Frontal cortex (tissue), 4 donors: ENCODE measurements around the gene MMP2. TPM values are rescaled to one million over a fixed set of nuclear protein-coding genes. Genes with fewer than 3 reads are reported as not detected.

Source experiments
- DNase-seq, 2 donors: peaks; one replicate each; pipeline ENCODE4 v3.0.0; 2012; ENCODE audit warnings: low spot score in 2 of 2
- FAIRE-seq: peaks from 2 replicates; lab custom pipeline; 2012; peaks lifted over from hg19 to GRCh38; lab: Jason Lieb, UNC
- total RNA-seq: library from RNA; depleted of rRNA; stranded (reverse); fragments of >200 nt; gene quantifications from one replicate; pipeline ENCODE4 v1.2.3, GENCODE V29; 2014
- donor health status: control.
- donor health status: control.
- donor health status: control.

Gene MMP2
- total RNA-seq, 1 donor from 2014 or later = 8.2 TPM

DNA sequence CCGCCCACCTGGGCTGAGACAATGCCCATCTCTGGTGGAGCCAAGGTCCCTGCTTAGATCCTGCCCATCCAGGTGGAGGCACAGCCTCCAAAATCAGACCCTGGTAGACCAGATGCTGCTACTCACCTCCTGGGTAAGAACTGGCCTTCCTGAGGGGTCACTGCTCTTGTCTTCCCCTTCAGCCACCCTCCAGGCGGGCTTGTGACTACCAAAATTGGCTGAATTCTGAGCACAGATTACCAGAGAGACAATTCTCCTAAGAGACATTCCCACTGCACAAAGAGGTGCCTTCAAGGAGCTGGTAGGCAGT lies 10.9 kb downstream of the MMP2 start:
- FAIRE-seq (no peak), DNase-seq (no peak)

DNA sequence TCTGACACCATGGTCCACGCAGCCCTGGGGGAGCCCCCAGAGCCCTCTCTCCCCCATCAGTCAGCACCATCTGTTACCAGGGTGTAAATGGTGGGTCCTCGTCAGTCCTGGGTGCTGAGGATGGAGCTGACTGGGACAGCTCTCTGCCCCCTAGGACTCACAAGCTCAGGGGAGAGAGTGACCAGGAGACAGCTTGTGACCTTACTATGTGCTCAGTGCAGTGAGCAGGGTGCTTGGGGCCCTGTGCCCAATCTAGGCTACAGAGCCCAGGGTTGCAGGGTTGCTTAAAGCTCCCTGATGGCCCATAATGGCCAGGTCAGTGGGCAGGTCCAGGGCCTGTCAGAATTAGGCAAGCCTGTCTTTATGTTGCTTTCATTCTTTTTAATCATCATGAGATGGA lies 11.3 kb downstream of the MMP2 start:
- FAIRE-seq = no peak
- no peak for DNase-seq

DNA sequence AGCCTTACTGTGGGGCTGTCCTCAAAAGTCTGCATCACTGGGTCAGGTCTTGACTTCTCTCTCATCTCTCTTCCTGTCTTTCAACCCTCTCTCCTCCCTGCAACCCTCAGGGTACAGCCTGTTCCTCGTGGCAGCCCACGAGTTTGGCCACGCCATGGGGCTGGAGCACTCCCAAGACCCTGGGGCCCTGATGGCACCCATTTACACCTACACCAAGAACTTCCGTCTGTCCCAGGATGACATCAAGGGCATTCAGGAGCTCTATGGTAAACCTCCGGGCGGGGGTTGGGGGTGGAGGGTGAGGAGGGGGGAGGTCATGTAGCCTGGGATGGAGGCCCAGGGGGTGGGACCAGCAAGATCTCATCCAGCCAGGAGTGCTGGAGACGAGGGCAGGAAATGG lies 12.7 kb downstream of the MMP2 start:
- no peak for FAIRE-seq
- DNase-seq = no peak

DNA sequence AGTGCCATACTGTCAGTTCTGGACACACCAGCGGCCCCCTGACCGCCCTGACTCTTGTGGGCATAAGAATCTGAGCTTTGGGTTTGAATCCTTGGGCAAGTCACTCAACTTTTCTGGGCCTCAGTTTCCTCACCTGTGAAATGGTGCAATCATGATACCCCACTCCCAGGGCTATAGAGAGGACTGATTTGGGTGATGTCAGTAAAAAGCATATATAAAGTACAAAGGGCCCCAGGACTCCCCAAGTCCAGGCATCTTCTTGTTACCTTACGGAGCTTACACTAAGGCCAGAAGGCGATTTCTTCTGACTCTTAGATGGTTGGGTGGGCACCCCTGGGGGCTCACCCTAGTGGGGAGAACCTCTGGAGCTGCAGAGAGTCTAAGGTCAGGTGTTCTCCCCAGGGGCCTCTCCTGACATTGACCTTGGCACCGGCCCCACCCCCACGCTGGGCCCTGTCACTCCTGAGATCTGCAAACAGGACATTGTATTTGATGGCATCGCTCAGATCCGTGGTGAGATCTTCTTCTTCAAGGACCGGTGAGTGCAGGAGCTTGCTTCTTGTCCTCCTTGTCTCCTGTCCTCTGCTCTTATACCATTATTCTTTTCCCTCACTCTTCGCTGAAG lies 13.9 kb downstream of the MMP2 start:
- FAIRE-seq = no peak
- DNase-seq = no peak

DNA sequence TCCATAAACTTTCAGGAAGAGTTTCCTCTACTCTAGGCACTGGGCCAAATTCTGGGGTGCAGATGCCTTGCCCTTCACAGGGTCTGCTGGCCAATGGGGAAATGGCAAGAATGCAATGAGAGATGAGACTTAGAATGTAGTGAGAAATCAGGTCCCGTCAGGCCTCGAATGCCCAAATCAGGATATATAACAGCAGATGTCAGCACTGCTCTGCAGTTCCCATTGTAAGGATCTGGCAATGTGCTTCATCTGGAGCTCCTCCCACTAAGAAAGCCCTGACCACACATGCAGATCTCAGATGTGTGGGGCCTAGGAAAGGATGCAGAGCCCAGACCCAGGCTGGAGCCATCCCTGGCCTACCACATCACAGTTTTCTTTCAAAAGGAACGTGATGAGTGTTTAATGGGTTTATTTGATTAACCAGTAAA lies 16.0 kb downstream of the MMP2 start:
- FAIRE-seq (no peak), DNase-seq (peak; percentile 68 to 74)

DNA sequence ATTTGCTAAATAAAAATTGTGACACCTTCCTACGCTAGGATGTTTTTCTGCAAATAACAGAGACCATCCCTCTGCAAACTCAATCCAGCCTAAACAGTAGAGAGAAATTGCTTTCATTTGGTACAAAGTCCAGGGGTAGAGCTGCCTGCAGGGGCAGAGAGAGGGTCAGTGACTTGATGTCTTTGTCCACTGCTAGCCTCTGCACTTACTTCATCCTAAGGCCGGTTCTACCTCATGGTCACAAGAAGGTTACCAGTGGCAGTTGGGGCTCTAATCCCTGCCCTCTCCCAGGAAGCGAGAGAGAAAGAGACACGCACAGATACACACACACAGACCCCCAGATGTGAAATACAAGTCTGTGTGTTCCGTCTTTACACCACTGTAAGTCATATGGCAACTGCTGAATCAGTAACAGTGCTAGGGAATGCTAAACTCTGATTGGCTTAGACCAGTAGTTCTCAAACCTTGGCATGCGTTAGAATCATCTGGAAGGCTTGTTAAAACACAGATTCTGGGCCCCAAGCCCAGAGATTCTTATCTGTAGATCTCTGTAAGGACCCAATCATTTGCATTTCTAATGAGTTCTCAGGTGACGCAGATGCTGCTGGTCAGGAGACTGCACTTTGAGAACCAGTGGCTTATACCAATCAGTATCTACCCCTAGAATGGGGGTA lies 16.8 kb downstream of the MMP2 start:
- FAIRE-seq (no peak), DNase-seq (no peak)

DNA sequence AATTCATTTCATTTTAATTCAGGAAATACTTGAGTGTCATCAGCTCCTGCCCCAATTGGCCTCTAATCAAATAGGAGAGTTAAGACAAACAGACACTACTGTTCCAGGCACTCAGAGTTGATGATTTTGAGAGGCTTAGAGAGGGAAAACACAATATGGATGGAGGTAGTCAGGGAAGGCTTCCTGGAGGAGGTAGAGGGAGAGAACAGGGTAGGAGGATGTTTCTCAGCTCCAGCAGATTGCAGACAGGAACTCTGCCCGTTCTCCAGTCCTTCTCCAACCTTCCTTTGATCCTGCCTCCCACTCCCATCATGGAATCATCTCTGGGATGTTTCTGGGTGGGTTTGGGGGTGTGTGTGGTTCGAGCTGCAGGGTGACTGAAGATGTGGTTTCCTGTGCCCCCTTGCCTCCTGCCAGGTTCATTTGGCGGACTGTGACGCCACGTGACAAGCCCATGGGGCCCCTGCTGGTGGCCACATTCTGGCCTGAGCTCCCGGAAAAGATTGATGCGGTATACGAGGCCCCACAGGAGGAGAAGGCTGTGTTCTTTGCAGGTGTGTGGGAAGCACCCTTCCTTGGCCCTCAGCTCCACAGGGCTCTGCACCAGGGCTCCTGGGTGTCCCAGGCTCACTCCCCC lies 17.6 kb downstream of the MMP2 start:
- FAIRE-seq (no peak), DNase-seq (no peak)

DNA sequence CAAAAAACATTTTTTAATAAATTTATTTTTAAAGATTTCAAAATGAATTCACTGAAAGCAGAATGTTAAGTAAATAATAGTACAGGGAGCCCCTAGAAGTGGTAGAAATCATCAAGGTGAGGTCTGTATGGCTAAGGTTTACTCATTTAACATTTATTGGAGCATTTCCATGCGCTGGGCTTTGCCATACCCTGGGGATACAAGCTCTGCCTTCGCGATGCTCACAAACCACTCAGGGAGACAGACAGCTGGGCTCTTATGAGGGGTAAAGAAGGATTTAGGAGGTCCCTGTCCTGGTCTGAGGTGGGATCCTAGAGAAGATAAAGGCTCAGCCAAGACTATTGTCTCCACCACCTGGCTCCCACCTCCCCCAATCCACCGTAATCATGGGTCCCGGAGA lies 18.6 kb downstream of the MMP2 start:
- no peak for DNase-seq
- FAIRE-seq = no peak

DNA sequence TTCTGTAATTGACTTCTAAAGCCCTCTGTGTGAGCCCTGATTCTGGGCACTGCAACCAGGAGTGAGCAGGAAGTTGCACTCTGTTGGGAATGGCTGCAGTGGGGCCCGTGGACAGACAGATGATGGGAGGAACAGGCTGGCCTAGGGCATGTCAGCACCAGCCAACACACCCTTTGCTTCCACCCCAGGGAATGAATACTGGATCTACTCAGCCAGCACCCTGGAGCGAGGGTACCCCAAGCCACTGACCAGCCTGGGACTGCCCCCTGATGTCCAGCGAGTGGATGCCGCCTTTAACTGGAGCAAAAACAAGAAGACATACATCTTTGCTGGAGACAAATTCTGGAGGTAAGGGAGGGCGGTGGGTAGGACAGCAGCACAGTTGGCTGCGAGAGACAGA lies 19.1 kb downstream of the MMP2 start:
- FAIRE-seq (no peak), DNase-seq (no peak)

DNA sequence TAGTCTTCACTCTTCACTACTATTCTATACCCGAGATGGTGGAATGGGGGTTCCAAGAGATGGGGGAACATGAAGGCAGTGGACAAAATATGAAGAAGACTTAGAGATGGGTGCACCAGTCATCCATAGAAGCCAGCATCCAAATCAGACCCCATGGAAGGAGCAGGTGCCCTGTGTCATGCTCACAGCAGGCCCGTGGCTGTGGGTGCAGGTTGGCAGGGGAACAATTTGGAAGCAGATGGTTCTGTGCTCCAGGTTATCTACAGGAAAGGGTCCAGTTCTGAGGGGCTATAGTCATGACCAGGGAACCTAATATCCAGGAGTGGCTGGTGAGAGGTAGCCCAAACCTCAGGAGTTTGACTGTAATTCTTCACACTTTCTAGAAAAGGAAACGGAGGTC lies 20.3 kb downstream of the MMP2 start:
- DNase-seq (no peak), FAIRE-seq (no peak)

DNA sequence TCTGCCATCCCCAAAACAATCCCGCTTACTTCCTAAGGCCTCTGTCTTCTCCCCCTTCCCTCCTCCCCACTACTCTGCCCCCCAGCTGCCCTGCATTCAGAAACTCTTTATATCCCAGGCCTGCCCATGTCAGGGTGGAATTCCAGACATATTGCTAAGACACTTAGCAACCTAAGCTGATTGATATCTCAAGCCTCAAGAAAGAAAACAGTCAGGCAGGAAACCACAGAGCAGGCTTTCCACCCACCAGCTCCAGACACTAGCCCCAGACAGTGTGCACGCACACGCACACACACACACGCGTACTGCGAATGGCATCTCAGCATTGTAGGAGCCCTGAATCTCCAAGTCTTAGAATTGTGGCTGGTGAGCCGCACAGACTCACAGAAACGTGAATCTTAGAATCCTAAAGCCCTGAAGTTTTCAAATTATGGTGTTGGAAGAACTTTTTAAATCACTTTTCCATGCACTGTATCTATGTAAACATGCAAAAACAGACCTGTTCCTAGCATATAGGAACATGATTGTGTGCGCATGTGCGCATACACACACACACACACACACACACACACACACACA lies 21.0 kb downstream of the MMP2 start:
- no peak for DNase-seq
- FAIRE-seq = no peak

DNA sequence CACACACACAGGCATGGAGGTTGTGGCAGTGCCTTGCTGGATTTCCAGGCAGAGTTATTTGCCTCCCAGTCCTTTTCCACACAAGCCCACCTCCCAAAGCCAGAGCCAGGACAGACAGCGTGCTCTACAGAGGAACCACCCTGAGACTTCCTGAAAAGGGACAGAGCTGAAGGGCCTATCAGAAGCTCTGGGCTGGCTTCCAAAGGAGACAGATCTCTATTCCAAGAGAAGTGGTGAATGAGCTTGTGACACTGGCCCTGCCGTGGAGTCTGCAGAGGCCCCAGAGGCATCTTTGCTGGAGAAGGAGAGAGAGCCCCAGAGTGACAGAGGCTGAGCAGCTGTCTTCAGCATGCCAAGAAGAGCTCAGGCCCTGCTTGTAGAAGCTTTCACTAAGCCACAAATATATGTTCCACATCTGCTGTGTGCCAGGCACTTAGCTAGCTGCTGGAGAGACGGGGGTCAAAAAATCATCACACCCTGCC lies 21.6 kb downstream of the MMP2 start:
- FAIRE-seq (no peak), DNase-seq (peak in 1 of 2 donors; percentile 35)

DNA sequence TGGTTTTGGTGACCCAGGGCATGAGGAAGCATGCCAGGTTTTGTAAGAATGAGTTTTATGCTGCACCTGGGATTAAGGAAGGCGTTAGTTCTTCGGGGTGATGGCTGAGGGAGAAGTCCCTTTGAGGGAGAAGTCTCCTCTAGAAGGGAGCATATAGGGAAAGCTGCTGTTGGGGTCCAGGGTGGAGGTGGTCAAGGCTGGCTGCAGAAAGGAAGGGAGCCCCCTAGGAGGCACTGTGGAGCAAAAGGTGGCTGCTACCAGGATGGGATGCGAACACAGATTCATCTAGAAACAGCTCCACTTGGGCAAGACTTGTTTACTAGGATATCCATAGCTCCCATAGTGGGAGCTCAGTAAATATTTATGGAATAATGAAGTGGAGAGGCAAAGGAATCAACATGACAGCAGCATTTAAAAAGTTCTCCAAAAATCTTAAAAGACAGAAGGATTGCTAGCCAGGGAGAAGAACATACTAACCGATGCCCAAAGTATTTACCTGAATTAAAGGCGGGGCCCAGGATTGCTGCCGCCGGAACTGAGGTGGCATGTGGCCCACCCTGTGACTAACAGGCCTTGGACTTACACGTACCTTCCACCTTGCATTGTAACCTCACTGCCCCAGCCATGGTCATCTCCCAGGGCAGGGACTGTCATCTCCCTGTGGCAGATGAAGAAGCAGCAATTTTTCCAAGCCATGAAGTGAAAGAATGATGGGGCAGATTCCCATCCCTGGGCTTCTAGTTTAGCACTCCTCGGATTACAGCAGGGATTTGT lies 22.7 kb downstream of the MMP2 start:
- FAIRE-seq (no peak), DNase-seq (peak in 1 of 2 donors; percentile 3)

DNA sequence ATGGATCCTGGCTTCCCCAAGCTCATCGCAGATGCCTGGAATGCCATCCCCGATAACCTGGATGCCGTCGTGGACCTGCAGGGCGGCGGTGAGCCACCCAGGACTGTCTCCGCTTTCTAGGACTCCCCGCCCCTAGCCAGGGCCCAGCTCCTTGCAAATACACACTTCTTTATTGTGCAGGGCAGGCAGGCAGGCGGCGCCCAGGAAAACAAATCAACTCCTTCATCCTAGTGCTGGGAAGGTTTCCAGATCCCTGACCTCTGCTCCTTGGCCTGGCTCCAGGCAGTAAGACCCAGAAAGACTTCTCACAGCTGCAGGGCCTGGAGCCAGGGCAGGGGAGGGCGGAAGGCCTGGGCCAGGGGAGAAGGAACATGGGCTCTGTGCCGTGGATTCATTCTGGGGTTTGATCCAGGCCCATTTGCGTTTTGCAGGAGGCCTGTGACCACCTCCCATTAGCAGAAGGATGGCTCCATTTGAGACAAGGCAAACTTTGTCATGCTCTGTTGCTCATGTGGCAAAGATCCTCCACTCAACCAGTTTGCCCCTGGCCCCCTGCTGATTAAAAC lies 23.9 kb downstream of the MMP2 start:
- FAIRE-seq = peak; percentile 96
- DNase-seq = peak; percentile 76

DNA sequence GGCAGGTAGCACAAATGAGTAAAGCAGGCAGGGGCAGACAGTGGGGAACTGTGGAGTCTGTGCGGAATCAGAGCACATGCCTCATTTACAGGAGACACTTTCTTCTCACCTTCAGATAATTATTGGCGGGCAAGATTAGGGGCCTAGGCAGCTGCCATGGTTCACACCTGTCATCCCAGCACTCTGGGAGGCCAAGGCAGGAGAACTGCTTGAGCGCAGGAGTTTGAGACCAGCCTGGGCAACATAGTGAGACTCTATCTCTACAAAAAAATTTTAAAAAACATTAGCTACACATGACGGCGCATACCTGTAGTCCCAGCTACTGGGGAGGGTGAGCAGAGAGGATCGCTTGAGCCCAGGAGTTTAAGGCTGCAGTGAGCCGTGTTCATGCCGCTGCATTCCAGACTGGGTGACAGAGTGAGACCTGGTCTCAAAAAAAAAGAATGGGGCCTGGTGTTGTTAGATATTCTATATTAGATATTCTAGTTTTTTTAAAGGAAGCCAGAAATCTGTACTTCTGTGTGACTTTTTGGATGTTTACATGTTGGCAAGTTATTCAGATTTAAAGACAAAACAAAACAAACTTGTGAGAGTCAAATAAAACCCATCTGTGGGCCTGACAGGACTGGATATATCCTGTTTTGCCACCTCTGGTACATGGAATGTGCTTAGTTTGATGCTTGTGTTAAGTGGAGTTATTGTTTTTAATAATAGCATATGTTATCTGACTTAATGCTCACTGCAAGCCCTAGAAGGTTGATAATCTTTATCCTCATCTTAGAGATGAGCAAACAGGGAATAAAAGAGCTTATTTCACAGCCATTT lies 24.9 kb downstream of the MMP2 start:
- FAIRE-seq (no peak), DNase-seq (no peak)

DNA sequence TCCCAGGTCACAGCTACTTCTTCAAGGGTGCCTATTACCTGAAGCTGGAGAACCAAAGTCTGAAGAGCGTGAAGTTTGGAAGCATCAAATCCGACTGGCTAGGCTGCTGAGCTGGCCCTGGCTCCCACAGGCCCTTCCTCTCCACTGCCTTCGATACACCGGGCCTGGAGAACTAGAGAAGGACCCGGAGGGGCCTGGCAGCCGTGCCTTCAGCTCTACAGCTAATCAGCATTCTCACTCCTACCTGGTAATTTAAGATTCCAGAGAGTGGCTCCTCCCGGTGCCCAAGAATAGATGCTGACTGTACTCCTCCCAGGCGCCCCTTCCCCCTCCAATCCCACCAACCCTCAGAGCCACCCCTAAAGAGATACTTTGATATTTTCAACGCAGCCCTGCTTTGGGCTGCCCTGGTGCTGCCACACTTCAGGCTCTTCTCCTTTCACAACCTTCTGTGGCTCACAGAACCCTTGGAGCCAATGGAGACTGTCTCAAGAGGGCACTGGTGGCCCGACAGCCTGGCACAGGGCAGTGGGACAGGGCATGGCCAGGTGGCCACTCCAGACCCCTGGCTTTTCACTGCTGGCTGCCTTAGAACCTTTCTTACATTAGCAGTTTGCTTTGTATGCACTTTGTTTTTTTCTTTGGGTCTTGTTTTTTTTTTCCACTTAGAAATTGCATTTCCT lies 26.5 kb downstream of the MMP2 start:
- peak in 1 of 2 donors; percentile 4 for DNase-seq
- no peak for FAIRE-seq

DNA sequence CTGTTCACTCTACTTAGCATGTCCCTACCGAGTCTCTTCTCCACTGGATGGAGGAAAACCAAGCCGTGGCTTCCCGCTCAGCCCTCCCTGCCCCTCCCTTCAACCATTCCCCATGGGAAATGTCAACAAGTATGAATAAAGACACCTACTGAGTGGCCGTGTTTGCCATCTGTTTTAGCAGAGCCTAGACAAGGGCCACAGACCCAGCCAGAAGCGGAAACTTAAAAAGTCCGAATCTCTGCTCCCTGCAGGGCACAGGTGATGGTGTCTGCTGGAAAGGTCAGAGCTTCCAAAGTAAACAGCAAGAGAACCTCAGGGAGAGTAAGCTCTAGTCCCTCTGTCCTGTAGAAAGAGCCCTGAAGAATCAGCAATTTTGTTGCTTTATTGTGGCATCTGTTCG lies 27.1 kb downstream of the MMP2 start:
- no peak for FAIRE-seq
- DNase-seq = peak in 1 of 2 donors; percentile 2

DNA sequence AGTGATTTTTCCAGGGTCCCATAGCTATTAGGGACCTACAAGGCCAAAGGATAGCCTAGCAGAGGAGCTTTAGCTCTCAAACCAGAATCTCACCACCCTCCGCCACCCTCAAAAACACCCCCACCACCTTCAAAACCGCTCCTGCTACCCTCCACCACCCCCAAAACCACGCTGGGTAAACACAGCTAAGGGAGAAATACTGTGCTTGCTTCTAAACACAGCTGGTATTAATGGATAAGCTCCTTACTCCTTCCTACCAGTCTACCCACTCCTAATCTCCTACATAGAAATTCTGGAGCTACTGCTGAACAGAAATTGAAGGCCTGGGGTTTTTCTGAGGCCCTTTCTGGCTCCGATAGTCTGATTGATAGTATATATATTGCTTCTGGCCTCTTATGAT lies 27.7 kb downstream of the MMP2 start:
- DNase-seq = peak in 1 of 2 donors; percentile 1
- no peak for FAIRE-seq
